Kidney tubule cell (primary cell): ENCODE data around the gene PSMB5.

Experiments
- DNase-seq: peaks from one replicate; pipeline ENCODE4 v3.0.0-alpha.2; 2018; ENCODE audit warnings: low spot score

Gene PSMB5

DNA sequence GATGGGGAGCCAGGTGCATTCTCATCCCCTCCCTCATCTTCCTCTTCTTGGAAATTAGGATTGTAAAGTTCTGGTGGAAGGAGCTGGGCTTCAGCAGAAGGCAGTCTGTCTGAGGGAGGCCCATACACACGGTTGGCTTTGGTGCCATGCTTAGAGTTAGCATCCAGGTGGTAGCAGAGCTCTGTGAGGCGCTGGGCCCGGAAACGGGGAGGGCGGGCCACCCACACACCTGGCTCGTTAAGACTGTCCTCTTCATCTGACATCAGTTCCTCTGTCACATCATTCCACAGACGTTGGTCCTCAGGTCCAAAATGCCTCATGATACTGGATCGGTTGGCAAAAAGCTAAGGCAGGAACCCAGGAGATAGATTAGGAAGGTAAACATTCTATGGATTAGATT, 47.4 kb downstream of the PSMB5 start:
- DNase-seq = no peak

DNA sequence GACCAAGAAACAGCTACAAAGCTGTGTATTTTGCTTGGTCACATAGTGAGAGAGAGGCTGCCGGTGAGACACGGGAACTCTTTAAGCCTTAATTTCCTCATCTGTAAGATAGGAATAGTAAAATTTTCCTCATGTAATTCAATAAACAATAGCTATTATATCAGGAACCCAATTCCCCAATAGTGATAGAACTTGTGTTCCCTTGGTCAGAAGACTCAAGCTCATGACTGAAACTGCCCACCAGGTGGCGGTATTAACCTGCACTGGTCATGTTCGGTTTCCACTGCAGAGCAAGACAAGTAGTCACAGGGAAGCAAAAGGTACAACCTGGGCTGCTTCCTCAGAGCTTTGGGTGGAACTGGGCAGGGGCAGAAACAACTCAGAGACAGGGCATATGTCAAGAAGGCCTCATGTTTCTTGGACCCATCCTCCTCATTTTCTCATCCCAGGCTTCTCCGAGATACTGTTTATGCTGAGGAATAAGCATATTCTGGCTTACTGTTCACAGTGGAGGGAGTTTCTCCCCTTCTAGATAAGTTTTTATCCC, 48.1 kb downstream of the PSMB5 start:
- DNase-seq = peak; percentile 84

DNA sequence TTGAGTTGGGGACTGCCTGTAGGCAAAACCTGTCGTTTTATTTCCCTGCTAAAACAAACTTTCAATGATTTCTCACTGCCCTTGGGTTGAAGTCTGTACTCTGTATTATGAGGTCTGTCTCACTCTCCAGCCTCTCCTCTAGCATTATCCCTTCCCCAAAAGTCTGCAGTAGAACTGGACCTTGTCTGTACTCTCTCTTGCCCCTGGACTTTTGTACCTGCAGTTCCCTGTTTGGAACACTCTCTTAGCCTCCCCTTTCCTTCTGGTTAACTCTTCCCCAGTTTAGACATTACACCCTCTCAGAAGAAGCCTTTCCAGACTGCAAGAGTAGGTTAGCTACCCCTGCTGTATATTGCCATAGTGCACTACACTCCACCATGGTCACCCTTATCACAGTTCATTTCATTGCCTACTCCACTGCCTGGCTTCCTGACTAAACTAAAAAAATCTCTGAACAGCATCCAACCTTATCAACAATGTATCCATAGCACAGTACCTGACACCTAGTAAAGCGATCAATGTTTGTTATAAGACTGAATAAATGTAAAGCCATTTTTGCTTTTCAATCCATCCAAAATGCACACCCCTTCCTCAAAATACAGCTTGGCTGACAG, 48.7 kb downstream of the PSMB5 start:
- no peak for DNase-seq

DNA sequence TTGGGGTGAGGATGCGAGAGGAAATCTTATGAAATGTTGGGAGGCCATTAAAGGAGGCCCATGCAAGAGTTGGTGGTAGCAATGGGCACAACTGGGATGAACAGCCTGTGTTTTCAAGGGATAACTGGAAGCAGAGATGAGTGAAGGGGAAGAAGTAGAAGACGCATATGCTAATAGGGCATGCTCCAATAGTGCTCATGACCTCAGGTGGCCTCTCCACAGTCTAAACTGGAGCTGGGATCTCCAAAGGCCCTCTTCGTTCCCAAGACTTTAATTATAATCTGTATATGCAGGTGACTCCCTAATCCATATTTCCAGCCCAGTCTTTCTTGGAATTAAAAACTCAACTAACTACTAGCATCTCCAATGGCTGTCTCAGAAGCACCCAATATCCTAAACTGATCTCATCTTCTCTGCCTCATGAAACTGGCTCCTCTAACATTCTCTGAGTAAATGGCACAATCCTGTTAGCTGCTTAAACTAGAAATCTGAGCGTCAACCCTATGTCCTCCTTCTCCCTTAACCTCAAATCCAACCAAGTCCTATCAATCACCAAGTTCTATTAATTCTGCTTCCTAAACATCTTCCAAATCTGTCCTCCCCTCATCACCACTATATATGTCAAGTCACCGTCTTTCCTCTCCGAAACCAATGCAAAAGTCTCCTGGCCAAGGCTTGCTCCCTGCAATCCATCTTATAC, 49.6 kb downstream of the PSMB5 start:
- DNase-seq = no peak

- DNase-seq = peak; percentile 95
These were observed 52.0 kb downstream of the PSMB5 start, which contains the start of gene AJUBA for GRCh38 chr14:22982477-22983245. TSS of gene AJUBA (minus strand) at chr14:22982551. CDS start at chr14:22982266, 285 bp downstream.

- no peak for DNase-seq
These were observed 52.7 kb downstream of the PSMB5 start for GRCh38 chr14:22981876-22982476.

GRCh38 chr14:22981090-22981875, 53.4 kb downstream of the PSMB5 start:
- DNase-seq = peak; percentile 20

GRCh38 chr14:22980672-22981089, 54.0 kb downstream of the PSMB5 start:
- DNase-seq = peak; percentile 83

- peak; percentile 57 for DNase-seq
These were observed 54.8 kb downstream of the PSMB5 start for GRCh38 chr14:22979748-22980392.

DNA sequence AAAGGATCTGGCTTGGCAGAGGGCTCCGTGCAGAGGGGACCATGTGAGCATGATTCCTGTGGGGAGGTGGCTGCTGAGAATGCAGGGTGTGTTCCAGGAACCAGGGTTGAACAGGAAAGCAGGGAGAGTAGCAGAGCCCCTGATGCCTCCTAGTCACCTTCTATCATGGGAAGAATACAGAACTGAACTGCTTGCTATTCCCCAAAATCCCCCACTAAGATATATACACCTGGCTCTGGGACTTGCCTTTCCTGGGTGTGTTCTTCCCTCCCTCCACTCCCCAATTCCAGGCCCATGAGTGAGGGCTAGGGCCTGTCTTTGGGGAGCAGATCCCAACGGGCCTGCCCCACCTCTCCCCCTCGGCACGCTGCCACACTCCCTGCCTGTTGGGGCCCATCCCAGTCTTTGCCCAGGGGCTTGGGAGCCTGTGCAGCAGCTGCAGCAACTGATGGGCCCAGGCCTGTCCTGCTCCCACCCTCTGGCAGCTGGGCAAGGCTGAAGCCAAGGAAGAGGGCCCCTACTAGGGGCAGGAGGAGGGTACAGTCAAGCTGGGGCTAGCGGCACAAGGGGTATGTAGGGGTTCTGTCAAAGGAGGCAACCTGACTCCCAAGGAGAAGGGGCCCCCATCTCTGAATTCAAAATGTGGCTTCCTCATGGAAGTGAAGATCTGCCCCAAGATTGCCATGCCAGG, 55.6 kb downstream of the PSMB5 start:
- DNase-seq = peak; percentile 63

DNA sequence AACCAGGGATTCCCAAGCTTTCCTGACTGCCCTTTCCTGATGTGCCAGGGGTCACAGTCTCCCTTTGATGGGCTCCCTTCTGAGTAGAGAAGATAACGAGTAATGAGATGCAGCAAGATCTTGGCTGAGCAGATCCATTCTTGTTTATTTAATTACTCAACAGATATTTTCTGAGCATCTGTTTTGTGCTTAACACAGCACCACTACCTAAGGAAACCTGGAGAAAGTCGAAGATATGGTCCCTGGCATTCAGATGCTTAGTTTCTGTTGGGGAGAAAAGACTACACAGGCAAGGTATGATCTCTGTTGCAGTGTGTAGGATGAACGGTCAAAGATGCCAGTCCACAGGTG, 56.2 kb downstream of the PSMB5 start:
- no peak for DNase-seq

DNA sequence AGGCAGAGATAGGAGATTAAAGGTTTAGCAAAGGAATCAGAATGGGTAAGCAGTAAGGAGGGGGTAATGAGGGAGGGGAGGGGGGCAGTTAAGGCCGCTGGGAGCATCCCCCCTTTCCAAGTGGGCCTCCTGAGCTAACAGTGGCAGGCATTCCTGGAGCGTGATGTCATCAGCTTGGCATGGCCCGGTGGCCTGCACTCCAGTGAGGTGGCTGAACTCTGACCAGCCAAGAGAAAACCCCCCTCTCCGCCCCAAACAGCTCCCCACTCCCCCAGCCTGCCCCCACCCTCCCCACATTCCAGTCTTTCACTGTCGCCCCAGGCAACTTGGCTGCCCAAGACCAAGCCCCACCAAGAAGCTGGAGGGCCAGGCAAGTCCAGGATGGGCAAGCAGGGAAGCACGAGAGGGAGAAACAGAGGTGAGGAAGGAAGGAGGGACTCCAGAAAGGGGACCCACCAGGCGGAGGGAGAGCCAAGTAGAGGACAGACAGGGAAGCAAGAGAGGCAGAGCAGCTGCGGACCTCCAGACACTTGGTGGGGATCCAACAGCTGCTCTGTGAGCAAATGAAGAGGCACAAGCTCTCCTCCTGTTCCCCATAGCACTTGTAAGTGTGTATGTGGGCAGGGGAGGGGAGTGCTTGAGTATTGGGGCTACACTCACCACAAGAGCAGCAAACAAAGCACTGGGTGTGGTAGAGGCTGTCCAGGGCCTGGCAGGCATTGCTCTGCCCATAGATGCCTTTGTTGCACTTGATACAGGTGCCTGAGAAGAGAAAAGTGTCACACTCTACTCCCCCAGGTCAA, 56.8 kb downstream of the PSMB5 start:
- peak; percentile 96 for DNase-seq

GRCh38 chr14:22977434-22977683, 57.3 kb downstream of the PSMB5 start:
- DNase-seq = no peak

GRCh38 chr14:22976620-22977433, 57.9 kb downstream of the PSMB5 start:
- DNase-seq = peak; percentile 85
